SK-N-SH treated with all-trans-retinoic acid at 6 μM for 48 hours (cell line): Measurements from ENCODE around the gene TAS2R13.

Source experiments
- ATAC-seq: fragments of 200-7000 bp; cut with Tn5 transposase; 3 replicates; pipeline ENCODE4 v1.9.1; 2020; ENCODE audit warnings: mild to moderate bottlenecking, moderate library complexity
- ARNTL ChIP-seq: fragments of 450-650 bp; formaldehyde crosslinking; IDR thresholded peaks from 2 replicates; pipeline ENCODE4 v1.5.0; 2020; ENCODE audit warnings: low read depth, mild to moderate bottlenecking, moderate library complexity, borderline replicate concordance
- BACH2 ChIP-seq: fragments of 250-450 bp; sonication (Bioruptor Pico); IDR thresholded peaks from 2 replicates; pipeline ENCODE4 v1.9.0; 2021; ENCODE audit warnings: mild to moderate bottlenecking, borderline replicate concordance
- CREB5 ChIP-seq: fragments of 250-450 bp; sonication (Bioruptor Pico); IDR thresholded peaks from 2 replicates; pipeline ENCODE4 v1.5.1; 2020; ENCODE audit warnings: low read depth, mild to moderate bottlenecking, moderate library complexity
- CSDC2 ChIP-seq: fragments of 250-450 bp; sonication (Bioruptor Pico); IDR thresholded peaks from 2 replicates; pipeline ENCODE4 v1.5.0; 2020; ENCODE audit warnings: mild to moderate bottlenecking, moderate library complexity
- ESRRG ChIP-seq: fragments of 250-450 bp; sonication (Bioruptor Pico); IDR thresholded peaks from 2 replicates; pipeline ENCODE4 v1.6.1; 2021; ENCODE audit warnings: mild to moderate bottlenecking
- GLIS3 ChIP-seq: fragments of 250-450 bp; sonication (Bioruptor Pico); IDR thresholded peaks from 2 replicates; pipeline ENCODE4 v1.5.0; 2020; ENCODE audit warnings: mild to moderate bottlenecking, moderate library complexity
- ISL1 ChIP-seq: fragments of 250-450 bp; sonication (Bioruptor Pico); IDR thresholded peaks from 2 replicates; pipeline ENCODE4 v2.1.2; 2022; ENCODE audit warnings: mild to moderate bottlenecking, moderate library complexity
- OSR1 ChIP-seq: fragments of 250-450 bp; sonication (Bioruptor Pico); IDR thresholded peaks from 2 replicates; pipeline ENCODE4 v1.8.0; 2022; ENCODE audit warnings: moderate library complexity, mild to moderate bottlenecking, inconsistent platforms
- PPARA ChIP-seq: fragments of 250-450 bp; sonication (Bioruptor Pico); IDR thresholded peaks from 2 replicates; pipeline ENCODE4 v1.5.0; 2020; ENCODE audit warnings: mild to moderate bottlenecking, borderline replicate concordance
- RARB ChIP-seq: fragments of 250-450 bp; sonication (Bioruptor Pico); IDR thresholded peaks from 2 replicates; pipeline ENCODE4 v1.8.0; 2021; ENCODE audit warnings: mild to moderate bottlenecking, moderate library complexity
- SNAI2 ChIP-seq: fragments of 250-450 bp; sonication (Bioruptor Pico); IDR thresholded peaks from 2 replicates; pipeline ENCODE4 v1.5.0; 2020; ENCODE audit warnings: mild to moderate bottlenecking, moderate library complexity
- TCF4 ChIP-seq: fragments of 250-450 bp; sonication (Bioruptor Pico); IDR thresholded peaks from 2 replicates; pipeline ENCODE4 v1.8.0; 2021; ENCODE audit warnings: mild to moderate bottlenecking, moderate library complexity, borderline replicate concordance
- TOX ChIP-seq: fragments of 250-450 bp; sonication (Bioruptor Pico); IDR thresholded peaks from 2 replicates; pipeline ENCODE4 v1.8.0; 2021; ENCODE audit warnings: mild to moderate bottlenecking, moderate library complexity, borderline replicate concordance
- TSHZ2 ChIP-seq: fragments of 250-450 bp; sonication (Bioruptor Pico); IDR thresholded peaks from 2 replicates; pipeline ENCODE4 v1.5.0; 2020; ENCODE audit warnings: mild to moderate bottlenecking, moderate library complexity
- ZC3H10 ChIP-seq: fragments of 250-450 bp; sonication (Bioruptor Pico); IDR thresholded peaks from 2 replicates; pipeline ENCODE4 v1.5.1; 2021; ENCODE audit warnings: mild to moderate bottlenecking, moderate library complexity
- ZFP3 ChIP-seq: fragments of 250-450 bp; sonication (Bioruptor Pico); IDR thresholded peaks from 2 replicates; pipeline ENCODE4 v1.5.0; 2020; ENCODE audit warnings: mild to moderate bottlenecking, moderate library complexity
- ZFP30 ChIP-seq: fragments of 450-650 bp; formaldehyde crosslinking; IDR thresholded peaks from 2 replicates; pipeline ENCODE4 v1.5.0; 2022; ENCODE audit warnings: mild to moderate bottlenecking, moderate library complexity
- ZNF70 ChIP-seq: fragments of 450-650 bp; formaldehyde crosslinking; IDR thresholded peaks from 2 replicates; pipeline ENCODE4 v1.5.0; 2020; ENCODE audit warnings: mild to moderate bottlenecking, moderate library complexity
- ZNF8 ChIP-seq: fragments of 450-650 bp; formaldehyde crosslinking; IDR thresholded peaks from 2 replicates; pipeline ENCODE4 v1.5.0; 2020; ENCODE audit warnings: mild to moderate bottlenecking, moderate library complexity
- TF ChIP-seq, protein P1 (sequence below): fragments of 250-450 bp; sonication (Bioruptor Pico); IDR thresholded peaks from 2 replicates; pipeline ENCODE4 v1.5.1; 2021; ENCODE audit warnings: mild to moderate bottlenecking, moderate library complexity

TAS2R13 gene

DNA sequence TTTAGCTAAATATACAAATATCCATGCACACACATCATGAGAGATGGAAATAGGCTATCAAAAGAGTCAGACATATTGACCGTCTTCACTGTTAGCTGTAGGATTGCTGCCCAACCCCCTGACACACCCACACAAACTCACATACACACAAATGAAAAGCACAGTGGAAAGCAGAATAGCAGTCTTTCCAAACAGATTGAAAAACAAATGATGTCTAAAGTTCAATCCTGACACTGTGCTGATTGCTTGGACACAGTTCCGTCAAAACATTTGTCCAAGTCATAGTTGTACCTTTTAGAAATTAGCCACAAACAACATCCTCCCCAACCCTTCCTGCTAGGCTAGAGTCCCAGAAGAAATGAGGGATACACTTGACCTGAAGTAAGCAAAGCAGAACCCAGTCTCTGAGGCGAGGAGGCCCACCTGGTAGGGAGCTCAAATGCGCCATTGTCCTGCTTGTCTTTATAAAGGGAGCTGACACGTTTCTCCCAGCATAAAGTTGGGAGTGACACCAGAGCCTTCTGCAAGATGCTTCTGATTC is 19.5 kb upstream of the TAS2R13 start, which contains the start of gene PRH2 (continued):
- TF ChIP-seq TSHZ2 (CRISPR knock-in tag) (no peak), SNAI2 (CRISPR knock-in tag) (no peak), ZNF8 (CRISPR knock-in tag) (no peak)

GRCh38 chr12:10926269-10926668 is 16.9 kb upstream of the TAS2R13 start:
- no peak for TF ChIP-seq ARNTL (CRISPR knock-in tag)
- no peak for TF ChIP-seq ZNF70 (CRISPR knock-in tag)
- no peak for TF ChIP-seq TCF4
- TF ChIP-seq GLIS3 (CRISPR knock-in tag) = no peak
- TF ChIP-seq, protein P1, sequence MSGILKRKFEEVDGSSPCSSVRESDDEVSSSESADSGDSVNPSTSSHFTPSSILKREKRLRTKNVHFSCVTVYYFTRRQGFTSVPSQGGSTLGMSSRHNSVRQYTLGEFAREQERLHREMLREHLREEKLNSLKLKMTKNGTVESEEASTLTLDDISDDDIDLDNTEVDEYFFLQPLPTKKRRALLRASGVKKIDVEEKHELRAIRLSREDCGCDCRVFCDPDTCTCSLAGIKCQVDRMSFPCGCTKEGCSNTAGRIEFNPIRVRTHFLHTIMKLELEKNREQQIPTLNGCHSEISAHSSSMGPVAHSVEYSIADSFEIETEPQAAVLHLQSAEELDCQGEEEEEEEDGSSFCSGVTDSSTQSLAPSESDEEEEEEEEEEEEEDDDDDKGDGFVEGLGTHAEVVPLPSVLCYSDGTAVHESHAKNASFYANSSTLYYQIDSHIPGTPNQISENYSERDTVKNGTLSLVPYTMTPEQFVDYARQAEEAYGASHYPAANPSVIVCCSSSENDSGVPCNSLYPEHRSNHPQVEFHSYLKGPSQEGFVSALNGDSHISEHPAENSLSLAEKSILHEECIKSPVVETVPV = no peak
- ATAC-seq = no peak

DNA sequence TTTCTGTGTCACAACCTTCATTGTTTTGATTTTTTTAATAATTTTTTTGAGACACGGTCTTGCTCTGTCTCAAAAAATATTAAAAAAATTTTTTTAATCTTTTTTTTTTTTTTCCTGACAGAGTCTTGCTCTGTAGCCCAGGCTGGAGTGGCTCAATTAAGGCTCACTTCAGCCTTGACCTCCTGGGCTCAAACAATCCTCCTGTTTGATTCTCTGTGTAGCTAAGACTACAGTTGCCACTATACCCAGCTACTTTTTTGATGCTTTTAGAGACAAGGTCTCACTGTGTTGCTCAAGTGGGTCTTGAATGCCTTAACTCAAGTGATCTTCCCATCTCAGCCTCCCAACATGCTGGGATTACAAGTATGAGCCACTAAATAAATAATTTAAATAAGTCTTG is 10.4 kb upstream of the TAS2R13 start:
- TF ChIP-seq OSR1 (CRISPR knock-in tag) (no peak), ZNF70 (CRISPR knock-in tag) (no peak), TSHZ2 (CRISPR knock-in tag) (no peak), SNAI2 (CRISPR knock-in tag) (no peak), GLIS3 (CRISPR knock-in tag) (no peak), TOX (CRISPR knock-in tag) (no peak), CSDC2 (CRISPR knock-in tag) (no peak), ZFP30 (CRISPR knock-in tag) (no peak), ESRRG (CRISPR knock-in tag) (no peak), CREB5 (CRISPR knock-in tag) (no peak), RARB (CRISPR knock-in tag) (no peak), TCF4 (no peak), ZNF8 (CRISPR knock-in tag) (no peak), ISL1 (CRISPR knock-in tag) (no peak), ZC3H10 (CRISPR knock-in tag) (no peak)
- TF ChIP-seq, protein P1 = no peak
- ATAC-seq = no peak

DNA sequence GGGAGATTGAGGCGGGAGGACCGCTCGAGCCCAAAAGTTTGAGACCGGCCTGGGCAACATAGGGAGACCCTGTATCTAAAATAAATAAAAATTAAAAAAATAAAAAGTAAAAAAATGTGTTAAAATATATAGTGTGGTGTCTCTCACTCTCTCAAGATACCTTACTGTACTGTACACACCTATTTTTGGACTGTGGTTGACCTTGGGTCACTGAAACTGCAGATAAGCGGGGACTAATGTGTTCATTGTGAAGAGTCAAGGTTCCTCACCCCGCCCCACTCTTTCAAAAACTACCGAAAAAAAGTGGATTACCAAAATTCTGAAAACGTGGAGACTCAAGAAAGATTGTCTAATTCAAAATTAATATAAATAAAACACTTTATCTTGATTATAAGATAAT is 1.0 kb upstream of the TAS2R13 start:
- no peak for ATAC-seq
- TF ChIP-seq ZFP30 (CRISPR knock-in tag) (no peak), TSHZ2 (CRISPR knock-in tag) (no peak), PPARA (no peak), TOX (CRISPR knock-in tag) (no peak), ZC3H10 (CRISPR knock-in tag) (no peak), GLIS3 (CRISPR knock-in tag) (no peak), ZFP3 (CRISPR knock-in tag) (no peak), CREB5 (CRISPR knock-in tag) (no peak), SNAI2 (CRISPR knock-in tag) (no peak), BACH2 (CRISPR knock-in tag) (no peak)
